OCI-LY7 (cell line): Measurements from ENCODE around the gene LGI1.

ENCODE experiments used
- CTCF ChIP-seq: fragments of 200-600 bp; sonication (generic); conservative IDR thresholded peaks from 2 replicates; pipeline ENCODE4 v1.5.1; 2014; ENCODE audit warnings: mild to moderate bottlenecking, antibody characterized with exemption, low read length, moderate library complexity, mixed read lengths
- EZH2phosphoT487 ChIP-seq: fragments of 200-600 bp; sonication (generic); IDR thresholded peaks from 2 replicates; pipeline ENCODE4 v1.6.1; 2018; ENCODE audit warnings: low read depth, borderline replicate concordance, mild to moderate bottlenecking, mixed run types, antibody characterized with exemption, low read length, moderate library complexity, mixed read lengths

DNA sequence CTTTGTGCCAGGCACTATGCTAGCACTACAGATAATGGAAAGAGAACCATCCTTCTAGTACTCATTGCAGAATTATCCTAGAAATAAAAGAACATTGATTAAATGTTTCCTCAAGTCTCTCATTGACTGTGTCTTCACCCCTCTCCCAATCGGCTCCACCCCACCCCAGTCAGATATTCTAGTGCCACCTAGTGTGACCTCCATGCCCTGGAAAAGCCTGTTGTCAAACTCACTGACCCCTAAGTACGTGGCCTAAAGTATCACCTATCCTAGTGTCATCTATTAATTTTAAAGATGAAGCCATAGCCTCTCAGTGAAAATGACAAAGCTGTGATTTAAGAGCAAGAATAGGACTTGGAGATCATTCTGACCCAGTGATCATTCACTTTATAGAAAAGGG lies 26.3 kb downstream of the LGI1 start:
- TF ChIP-seq CTCF: peak; percentile 38; the same call in 1 of the 2 replicates
- no peak for TF ChIP-seq EZH2phosphoT487
